ENCODE results near the gene OTULINL.

Gene OTULINL

GRCh38 chr5:14599476-14600127 is 18.0 kb downstream of the OTULINL start:
- no peak for DNase-seq (ENCODE audit: low read depth in 4 of 4, low spot score in 1 of 4)

DNA sequence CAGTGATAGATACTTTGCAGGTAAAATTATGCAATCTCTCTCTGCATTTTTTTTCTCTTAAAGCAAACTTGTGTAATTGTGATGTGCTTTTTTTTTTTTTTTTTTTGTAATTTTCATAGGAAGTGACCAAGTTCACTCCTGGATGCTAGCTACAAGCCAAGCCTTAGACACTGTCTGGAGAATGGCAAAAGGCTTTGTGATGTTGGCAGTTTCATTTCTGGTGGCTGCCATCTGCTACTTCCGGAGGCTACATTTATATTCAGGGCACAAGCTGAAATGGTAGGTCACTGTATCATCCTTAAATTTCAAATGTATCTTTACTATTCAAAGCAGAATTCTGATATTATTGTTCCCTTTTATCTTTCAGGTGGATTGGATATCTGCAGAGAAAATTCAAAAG is 19.3 kb downstream of the OTULINL start:
- DNase-seq (ENCODE audit: low read depth in 4 of 4, low spot score in 1 of 4) = no peak

DNA sequence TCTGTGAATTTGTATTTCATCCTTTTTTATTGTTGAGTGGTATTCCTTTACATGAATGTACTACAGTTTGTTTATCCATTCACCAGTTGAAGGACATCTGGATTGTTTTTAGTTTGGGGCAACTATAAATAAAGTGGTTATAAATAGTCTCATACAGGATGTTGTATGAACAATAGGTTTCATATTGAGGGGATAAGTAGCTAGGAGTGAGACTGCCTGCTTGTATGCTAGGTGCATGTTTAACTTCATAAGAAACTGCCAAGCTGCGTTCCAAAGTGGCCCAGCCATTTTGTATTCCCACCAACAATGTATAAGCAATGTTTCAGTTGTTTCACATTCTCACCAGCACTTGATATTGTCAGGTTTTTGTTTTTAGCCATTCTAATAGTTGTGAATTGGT is 21.5 kb downstream of the OTULINL start:
- DNase-seq (ENCODE audit: low read depth in 4 of 4, low spot score in 1 of 4) = no peak

GRCh38 chr5:14607104-14607503 is 25.5 kb downstream of the OTULINL start:
- DNase-seq (ENCODE audit: low read depth in 4 of 4, low spot score in 1 of 4) = no peak

DNA sequence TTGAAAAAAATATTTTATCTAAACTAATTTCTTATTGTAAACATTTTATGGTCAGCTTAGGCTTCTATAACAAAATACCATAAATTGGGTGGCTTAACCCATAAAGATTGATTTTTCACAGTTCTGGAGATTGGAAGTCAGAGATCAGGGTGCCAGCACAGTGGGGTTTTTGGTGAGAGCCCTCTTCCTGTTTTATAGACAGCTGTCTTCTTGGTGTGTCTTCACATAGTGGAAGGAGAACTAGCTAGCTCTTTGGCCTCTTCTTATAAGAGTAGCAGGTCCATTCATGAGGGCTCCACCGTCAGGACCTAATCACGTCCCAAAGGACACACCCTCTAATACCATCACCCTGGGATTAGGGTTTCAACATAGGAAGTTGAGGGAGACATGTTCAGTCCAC is 26.6 kb downstream of the OTULINL start:
- DNase-seq (ENCODE audit: low read depth in 4 of 4, low spot score in 1 of 4) = no peak

GRCh38 chr5:14611737-14612136 is 30.1 kb downstream of the OTULINL start:
- DNase-seq (ENCODE audit: low read depth in 4 of 4, low spot score in 1 of 4) = no peak

DNA sequence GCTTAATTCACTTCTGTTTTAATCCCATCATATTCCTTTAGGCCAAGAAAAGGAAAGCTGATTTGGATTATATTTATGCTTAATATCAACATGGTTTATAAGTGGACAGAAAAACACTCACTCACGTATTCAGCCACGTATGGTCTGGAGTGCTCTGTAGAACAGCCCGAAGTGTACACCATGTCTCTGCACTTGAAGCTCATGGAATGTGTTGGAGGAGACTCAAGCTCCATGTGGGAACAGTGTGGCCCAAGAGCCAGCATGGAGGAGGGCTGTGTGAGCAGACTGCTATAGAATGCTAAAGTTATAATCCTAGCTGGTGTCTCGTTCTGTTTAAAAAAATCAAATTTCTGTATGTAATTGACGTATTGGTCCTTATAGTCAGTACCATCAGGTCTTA is 32.9 kb downstream of the OTULINL start:
- no peak for DNase-seq (ENCODE audit: low read depth in 4 of 4, low spot score in 1 of 4)

DNA sequence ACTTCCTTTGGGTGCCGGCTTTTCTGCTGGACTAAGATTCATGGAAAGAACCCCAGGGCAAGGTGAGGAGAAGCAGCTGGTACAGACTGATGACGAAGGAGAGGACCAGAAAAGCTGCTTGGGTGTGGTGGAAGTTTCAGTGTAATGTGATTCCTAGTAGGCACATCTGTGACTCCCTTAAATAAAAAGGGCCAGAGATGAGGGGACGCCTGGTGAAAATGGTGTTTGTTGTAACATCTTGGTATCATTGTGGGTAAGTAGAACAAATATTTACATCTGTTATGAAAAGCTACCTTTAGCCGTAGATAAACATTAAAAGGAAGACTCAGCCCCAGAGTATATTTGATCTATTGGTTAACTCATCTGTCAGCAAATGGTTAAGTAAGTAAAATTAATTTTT is 33.8 kb downstream of the OTULINL start:
- DNase-seq (ENCODE audit: low read depth in 4 of 4, low spot score in 1 of 4) = no peak

DNA sequence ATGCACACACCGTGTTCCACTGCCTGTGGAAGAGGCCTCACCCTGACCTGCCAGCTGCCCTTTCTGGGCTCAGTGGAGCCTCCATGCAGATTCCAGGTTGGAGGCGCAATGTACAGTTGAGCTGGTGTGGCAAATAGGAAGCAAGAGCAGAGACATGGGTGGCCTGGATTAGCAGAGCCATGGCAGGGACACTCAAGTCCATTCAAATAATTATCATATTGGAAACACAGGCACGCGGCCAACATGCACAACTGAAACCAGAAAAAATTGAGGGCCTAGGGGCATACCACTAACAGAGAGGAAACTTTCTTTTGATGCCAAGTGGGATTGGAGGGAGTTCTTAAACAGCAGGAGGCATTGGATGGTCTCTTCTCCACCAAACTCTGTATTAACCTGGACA is 35.8 kb downstream of the OTULINL start:
- no peak for DNase-seq (ENCODE audit: low read depth in 4 of 4, low spot score in 1 of 4)

DNA sequence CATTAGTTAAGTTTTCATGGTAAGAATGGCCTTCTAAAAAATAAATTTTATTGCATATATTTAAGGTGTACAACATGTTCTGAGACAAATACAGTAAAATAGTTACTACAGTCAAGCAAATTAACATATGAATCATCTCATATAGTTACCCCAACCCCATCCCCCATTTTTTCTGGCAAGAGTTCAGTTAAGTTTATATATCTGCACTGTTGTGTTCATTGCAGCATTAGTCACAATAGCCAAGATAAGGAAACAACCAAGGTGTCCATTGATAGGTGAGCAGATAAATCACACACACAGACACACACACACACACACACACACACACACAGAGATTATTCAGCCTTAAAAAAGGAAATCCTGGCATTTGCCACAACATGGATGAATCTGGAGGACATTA is 45.7 kb downstream of the OTULINL start:
- no peak for DNase-seq (ENCODE audit: low read depth in 4 of 4, low spot score in 1 of 4)

DNA sequence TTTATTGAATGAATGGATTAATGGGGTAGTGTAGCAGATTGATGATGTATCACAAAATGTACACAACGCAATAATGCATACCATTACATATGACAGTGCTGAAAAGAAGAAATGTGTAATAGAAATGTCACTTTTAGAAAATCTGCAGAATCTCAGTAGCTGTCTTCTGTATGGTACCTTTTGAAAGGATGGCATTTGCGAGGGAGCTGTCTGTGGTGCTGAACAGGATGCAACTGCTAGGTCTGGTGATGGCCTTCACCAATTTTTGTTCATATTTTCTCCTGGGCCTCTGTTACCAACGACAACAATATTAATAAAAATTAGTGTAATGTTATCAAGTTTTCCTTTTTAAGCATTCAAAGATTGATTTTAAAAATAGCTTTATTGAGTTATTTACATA is 46.8 kb downstream of the OTULINL start:
- DNase-seq (ENCODE audit: low read depth in 4 of 4, low spot score in 1 of 4) = peak; percentile 13 to 26 (median 19)

DNA sequence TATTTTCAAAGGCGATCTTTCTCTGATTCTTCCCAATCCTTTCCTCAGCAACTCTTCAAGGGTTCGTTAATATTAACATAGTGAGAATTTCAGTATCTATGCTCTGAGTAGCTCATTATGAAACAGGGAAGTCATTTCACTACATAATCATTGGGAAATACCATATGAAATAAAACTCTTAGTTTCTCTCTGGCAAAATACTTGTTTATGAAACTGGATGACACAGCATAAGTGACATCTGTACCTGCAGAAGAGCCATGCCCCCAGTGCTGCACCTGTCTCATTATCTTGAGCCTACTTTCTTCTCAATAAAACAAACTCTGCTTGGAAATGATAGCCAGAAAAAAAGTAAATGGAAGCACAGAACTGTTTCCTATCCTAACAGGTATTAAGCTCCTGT is 49.1 kb downstream of the OTULINL start:
- no peak for DNase-seq (ENCODE audit: low read depth in 4 of 4, low spot score in 1 of 4)

DNA sequence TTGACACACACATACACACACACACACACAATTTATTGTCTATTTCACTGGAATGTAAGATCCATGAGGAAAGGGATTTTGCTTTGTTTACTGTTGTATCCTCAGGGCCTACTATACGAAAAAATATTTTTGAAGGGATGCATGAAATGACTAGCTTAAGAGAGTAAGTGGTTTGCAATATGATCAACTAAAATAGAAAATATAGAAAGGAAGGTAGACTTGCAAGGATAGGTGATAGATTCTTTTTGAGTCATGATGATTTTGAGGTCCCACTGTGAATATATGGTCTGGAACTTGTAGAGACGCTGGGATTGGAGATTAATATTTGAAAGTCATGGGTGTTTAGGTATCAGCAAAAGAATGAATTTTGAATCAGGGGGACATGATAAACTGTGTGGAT is 54.1 kb downstream of the OTULINL start:
- no peak for DNase-seq (ENCODE audit: low read depth in 4 of 4, low spot score in 1 of 4)

DNA sequence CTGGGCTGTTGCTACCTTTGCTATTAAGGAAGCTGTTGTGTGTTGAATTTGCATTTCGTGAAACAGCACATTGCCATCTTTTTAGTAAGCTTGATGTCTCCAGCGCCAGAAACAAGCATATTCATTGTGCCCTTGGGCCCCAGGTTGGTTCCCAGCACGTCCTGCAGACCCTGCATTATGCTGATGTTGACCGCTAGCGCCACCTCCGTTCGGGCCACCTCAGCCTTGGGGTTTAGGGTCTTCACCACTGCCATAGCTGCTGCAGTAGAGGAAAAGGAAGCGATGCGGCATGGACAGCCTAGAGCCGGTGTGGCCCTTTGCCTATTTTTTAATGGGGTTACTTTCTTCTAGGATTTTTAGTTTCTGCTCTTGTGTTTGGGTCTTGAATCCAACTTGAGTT is 59.2 kb downstream of the OTULINL start:
- no peak for DNase-seq (ENCODE audit: low read depth in 4 of 4, low spot score in 1 of 4)

DNA sequence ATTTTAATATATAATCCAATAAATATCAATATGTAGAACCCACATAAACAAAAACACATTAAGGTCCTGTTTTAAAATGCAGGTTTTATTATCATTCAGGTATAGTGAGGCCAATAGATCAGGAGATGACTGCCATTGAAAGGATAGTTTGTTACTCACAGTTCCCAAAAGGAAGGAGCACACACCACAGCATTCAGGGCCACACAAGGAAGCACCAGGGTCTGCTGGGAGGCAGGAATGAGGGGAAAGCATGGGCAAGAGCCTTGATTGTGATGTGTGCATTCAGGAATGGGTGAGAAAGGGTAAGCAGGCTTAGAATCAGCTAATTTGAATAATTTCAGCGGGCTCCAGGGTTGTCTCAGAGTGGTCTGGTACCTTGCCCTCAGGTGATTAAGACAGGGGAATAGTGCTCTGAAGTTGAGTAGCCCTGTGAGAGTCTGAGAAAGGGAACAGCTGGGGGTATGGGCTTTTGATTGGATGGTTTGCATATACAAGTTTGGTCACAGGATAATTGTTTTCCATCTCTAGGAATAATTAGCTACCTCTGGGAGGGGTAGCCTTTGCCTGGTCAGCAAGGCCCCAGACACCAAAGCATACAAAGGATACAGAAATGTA is 63.1 kb downstream of the OTULINL start:
- DNase-seq (ENCODE audit: low read depth in 4 of 4, low spot score in 1 of 4) = no peak

- DNase-seq (ENCODE audit: low read depth in 4 of 4, low spot score in 1 of 4) = no peak
These were observed 68.5 kb downstream of the OTULINL start for GRCh38 chr5:14650052-14650451.

DNA sequence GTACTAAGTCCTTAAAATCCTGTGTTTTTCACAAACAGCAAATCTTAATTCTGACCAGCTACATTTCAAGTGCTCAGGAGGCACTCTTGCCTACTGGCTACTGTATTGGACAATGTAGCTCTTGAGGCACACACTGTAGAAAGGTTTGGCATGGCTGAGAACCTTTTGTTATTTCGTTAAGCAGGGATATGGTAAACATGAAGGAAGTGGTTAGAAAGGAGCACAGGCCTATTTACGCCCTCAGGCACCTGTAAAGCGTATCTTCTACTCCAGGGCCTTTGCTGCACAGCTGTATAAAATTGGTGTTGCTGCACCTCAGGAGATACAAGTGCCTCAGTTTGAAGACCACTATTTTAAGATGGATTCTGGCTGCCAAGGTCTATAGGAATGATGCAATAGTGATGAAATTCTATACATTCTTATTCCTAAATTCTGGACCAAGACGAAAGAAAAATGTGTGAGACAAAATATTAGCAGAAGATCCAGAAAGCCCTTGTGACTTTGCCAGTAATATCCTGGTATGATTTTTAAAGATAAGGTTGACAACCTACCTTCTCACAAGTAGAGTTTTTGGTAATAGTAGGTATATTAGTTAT is 73.7 kb downstream of the OTULINL start:
- no peak for DNase-seq (ENCODE audit: low read depth in 4 of 4, low spot score in 1 of 4)

DNA sequence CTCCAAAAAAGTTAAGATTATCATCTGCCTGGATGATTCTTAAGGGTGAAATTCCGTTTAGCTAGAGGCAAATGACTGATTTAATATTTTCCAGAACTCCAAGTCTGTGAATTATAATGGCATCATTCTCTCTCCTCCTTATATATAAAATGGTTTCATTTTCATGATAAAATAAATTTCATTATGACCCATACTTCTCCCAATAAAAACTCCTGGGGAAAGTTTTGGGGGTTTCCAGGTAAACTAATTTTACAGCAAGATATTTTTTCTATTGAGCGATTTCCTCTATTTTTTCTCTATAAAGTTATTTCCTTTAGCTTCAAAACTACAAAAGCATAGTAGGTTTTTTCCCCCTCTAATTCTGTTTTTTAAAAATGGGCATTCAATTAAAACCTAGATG is 75.3 kb downstream of the OTULINL start:
- DNase-seq (ENCODE audit: low read depth in 4 of 4, low spot score in 1 of 4) = no peak

GRCh38 chr5:14659821-14660607 is 78.4 kb downstream of the OTULINL start:
- DNase-seq (ENCODE audit: low read depth in 4 of 4, low spot score in 1 of 4) = no peak

DNA sequence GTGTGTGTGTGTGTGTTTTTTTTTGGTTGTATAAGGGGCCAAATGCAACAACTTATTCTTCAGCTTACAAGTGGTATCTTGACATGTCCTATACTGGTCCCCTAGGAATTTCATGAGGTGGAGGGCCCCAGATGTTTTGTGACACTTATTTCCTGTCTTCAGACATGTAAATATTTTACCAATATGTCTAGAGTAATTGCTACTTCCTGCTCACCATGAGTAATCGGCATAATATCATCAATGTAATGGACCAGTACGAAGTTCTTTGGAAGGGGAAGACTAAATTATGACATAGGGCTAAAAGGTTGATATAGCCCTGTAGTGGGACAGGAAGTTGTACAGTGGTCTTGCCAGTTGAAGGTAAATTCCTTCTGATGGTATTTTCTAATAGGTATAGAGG is 79.2 kb downstream of the OTULINL start:
- no peak for DNase-seq (ENCODE audit: low read depth in 4 of 4, low spot score in 1 of 4)

Measured in stimulated activated CD4-positive, alpha-beta T cell treated with anti-CD3 and anti-CD28 coated beads, Interleukin-1b, Interleukin-23, amount 100 ng/mL, for 24 hours (primary cell).